Naive thymus-derived CD8-positive, alpha-beta T cell (primary cell): ENCODE measurements around the gene NEDD4L. TPM values are rescaled to one million over a fixed set of nuclear protein-coding genes. Genes with fewer than 3 reads are reported as not detected.

Experiments used
- ATAC-seq, 2 donors: fragments of 150-1000 bp; cut with Tn5 transposase in 1 of 2; sonication (Bioruptor Pico), chemical (Tn5 transposase) in 1 of 2; 1 replicate in 1 of 2; 2 replicates in 1 of 2; pipeline ENCODE4 v1.10.0; 2021; ENCODE audit warnings: mild to moderate bottlenecking in 2 of 2, moderate library complexity in 2 of 2
- POLR2A ChIA-PET: fragments of 350-600 bp; sonication (Branson Sonifier 250); formaldehyde crosslinking; loops from one replicate; lab custom pipeline; 2021; ENCODE audit warnings: antibody characterized with exemption; lab: Charles Lee
- DNase-seq, 10 donors: peaks; one replicate each; pipeline versions ENCODE4 v3.0.0 to v3.0.0-alpha.2; 2020 to 2022
- H3K27ac Mint-ChIP-seq, 10 donors: one replicate each; pipeline ENCODE4 v1.8.0; 2020 to 2022; ENCODE audit warnings: mild to moderate bottlenecking in 10 of 10, mixed read lengths in 10 of 10, moderate library complexity in 4 of 10, inconsistent platforms in 1 of 10
- H3K27me3 Mint-ChIP-seq, 5 donors: one replicate each; pipeline ENCODE4 v1.8.0; 2021 to 2022; ENCODE audit warnings: mixed read lengths in 5 of 5
- H3K36me3 Mint-ChIP-seq, 3 donors: one replicate each; pipeline ENCODE4 v1.8.0; 2020 to 2022; ENCODE audit warnings: mixed read lengths in 3 of 3, mild to moderate bottlenecking in 2 of 3, inconsistent platforms in 1 of 3
- H3K4me1 Mint-ChIP-seq, 4 donors: one replicate each; pipeline ENCODE4 v1.8.0; 2021 to 2022; ENCODE audit warnings: mixed read lengths in 4 of 4
- H3K4me3 Mint-ChIP-seq, 10 donors: one replicate each; pipeline ENCODE4 v1.8.0; 2020 to 2022; ENCODE audit warnings: mild to moderate bottlenecking in 10 of 10, mixed read lengths in 10 of 10, moderate library complexity in 6 of 10, inconsistent platforms in 1 of 10
- H3K9me3 Mint-ChIP-seq, 9 donors: one replicate each; pipeline ENCODE4 v1.8.0; 2020 to 2022; ENCODE audit warnings: mixed read lengths in 9 of 9, mild to moderate bottlenecking in 3 of 9, inconsistent platforms in 1 of 9, moderate library complexity in 1 of 9
- polyA plus RNA-seq, 3 donors: library from polyadenylated mRNA; unstranded; fragments of 300-500 nt; fragmentation: Illumina TruSeq; gene quantifications; one replicate each; pipeline ENCODE4 v1.2.3, GENCODE V29; 2021
- total RNA-seq, 8 experiments: library from RNA in 2 of 8; stranded (reverse) in 2 of 8; gene quantifications; one replicate each; pipeline ENCODE4 v1.2.3 and lab custom pipeline; 2021 to 2026

The NEDD4L gene
- total and polyA plus RNA-seq, 5 experiments from 2014 or later, result 1.5 to 6.5 (median 3.5) TPM

DNA sequence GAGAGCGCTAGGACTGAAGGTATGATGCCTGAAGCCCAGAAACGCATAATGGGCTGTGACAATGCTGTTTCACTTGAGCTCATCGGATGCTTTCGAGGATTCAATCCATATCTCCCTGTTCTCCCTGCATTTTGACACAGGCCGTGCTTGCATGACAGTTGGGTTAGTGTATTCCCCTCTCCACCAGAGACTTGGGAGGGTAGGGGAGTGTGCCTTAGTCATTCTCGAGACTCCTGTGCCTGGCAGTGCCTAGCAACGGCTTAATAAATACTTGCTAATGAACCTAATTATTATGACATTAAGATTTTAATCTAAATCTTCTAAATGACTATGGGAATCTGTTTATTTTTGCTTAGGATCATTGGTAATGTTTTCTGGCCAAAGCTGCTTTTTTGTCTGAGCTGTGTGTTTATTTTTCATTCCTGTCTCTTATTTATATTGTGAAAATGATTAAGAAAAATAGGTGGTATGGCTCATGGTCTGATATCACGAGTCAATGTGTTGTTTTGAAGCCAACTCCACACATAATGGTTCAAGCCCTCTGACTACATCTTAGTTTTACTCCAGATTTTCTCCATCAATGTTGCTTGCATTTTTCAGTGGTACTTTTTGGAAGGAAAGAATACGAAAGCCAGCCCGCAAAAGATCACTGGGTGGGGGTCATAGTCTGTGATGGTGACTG lies 61.3 kb downstream of the NEDD4L start:
- POLR2A ChIA-PET, result no interaction called here
- peaks cover 2 to 21% (median 14%) of the 10 kb centered on the region in 5 donors for H3K27me3 Mint-ChIP-seq
- no peak overlapping the region for H3K27ac Mint-ChIP-seq
- H3K36me3 Mint-ChIP-seq, result no peaks in the 10 kb centered on the region
- no peak for DNase-seq
- ATAC-seq, result no peak
- peaks cover 0 to 12% (median 5%) of the 10 kb centered on the region in 4 donors for H3K4me1 Mint-ChIP-seq
- no peaks in the 10 kb centered on the region for H3K9me3 Mint-ChIP-seq
- no peak overlapping the region for H3K4me3 Mint-ChIP-seq

DNA sequence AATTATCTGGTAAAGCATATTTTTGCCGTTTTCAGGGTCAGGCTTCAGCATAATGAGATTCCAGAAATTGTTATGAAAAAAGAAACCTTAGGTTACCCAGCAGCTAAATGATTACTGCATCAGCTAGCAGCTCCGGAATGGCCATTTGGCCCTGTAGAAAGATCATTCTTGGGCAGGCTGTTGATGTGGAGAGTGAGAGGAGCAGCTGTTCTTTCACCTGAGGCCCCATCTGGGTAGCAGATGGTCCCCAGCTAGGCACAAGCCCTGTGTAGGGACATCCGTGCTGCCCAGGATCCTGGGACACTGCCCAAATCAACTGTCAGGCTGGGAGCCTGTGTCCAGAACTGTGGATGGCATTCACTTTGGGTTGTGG lies 61.8 kb downstream of the NEDD4L start:
- Mint-ChIP-seq H3K27me3 (peaks cover 2 to 21% (median 14%) of the 10 kb centered on the region in 5 donors), H3K36me3 (no peaks in the 10 kb centered on the region), H3K4me1 (peaks cover 0 to 12% (median 5%) of the 10 kb centered on the region in 4 donors), H3K4me3 (no peak overlapping the region), H3K9me3 (no peaks in the 10 kb centered on the region), H3K27ac (no peak overlapping the region)
- POLR2A ChIA-PET, result no interaction called here
- no peak for ATAC-seq
- DNase-seq, result no peak

DNA sequence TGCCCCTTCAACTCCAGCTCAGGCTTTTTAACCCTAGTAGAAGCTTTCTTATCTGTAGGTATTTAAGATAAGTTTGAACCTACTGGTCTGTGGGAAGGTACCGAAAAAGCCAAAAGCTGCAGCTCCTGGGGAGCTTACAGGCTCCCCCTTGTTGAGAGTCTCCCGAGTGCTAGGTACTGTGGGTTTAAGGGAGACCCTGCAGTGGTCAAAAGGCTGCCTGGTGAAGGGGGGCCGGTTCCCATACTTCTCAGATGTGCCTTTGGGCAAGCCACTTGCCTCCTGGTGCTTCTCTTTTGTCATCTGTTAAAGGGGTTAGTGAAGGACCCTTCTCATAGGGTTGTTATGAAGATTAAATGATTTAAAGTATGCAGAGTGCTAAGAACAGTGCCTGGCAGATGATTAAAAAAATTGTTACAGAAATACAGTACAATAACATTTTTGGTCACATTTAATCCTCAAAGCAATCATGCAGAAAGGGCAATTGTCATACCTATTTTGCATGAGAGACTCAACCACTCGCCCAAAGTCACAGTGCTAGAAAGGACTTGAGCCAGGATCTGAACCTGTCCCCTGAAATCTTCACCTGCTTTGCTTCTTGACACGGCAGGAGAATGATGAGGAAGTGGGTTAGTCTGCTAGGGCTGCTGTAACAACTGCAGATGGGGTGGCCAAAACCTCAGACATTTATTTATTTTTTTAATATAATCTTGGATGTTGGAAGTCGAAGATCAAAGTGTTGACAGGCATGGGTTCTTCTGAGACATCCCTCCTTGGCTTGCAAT lies 62.5 kb downstream of the NEDD4L start:
- POLR2A ChIA-PET, result no interaction called here
- no peak overlapping the region for H3K4me3 Mint-ChIP-seq
- peaks cover 2 to 21% (median 14%) of the 10 kb centered on the region in 5 donors for H3K27me3 Mint-ChIP-seq
- peaks cover 0 to 12% (median 5%) of the 10 kb centered on the region in 4 donors for H3K4me1 Mint-ChIP-seq
- H3K9me3 Mint-ChIP-seq, result no peaks in the 10 kb centered on the region
- DNase-seq, result no peak
- no peak overlapping the region for H3K27ac Mint-ChIP-seq
- no peaks in the 10 kb centered on the region for H3K36me3 Mint-ChIP-seq
- ATAC-seq, result no peak

DNA sequence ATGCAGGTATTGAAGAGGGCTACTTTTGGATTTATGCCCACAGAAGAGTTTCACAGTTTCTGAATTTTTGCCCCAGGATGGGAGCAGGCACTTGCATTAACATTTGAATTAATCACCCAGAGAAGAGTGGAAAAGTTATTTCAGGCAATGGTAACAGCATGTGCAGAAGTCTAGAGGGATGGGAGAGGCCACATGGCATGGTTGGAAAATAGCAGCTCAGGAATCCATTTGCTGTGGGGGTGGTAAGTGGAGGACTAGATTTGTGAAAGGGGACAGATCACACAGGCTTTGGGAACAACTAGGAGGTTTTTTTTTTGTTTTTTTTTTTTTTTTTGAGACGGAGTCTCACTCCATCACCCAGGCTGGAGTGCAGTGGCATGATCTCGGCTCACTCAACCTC lies 65.2 kb downstream of the NEDD4L start:
- Mint-ChIP-seq H3K4me3 (no peak overlapping the region), H3K27ac (no peak overlapping the region), H3K36me3 (no peaks in the 10 kb centered on the region), H3K4me1 (peaks cover 3 to 10% (median 4%) of the 10 kb centered on the region in 4 donors), H3K9me3 (no peaks in the 10 kb centered on the region), H3K27me3 (peaks cover under 1 to 14% (median 7%) of the 10 kb centered on the region in 5 donors)
- ATAC-seq, result no peak
- POLR2A ChIA-PET, result no interaction called here
- DNase-seq, result no peak

DNA sequence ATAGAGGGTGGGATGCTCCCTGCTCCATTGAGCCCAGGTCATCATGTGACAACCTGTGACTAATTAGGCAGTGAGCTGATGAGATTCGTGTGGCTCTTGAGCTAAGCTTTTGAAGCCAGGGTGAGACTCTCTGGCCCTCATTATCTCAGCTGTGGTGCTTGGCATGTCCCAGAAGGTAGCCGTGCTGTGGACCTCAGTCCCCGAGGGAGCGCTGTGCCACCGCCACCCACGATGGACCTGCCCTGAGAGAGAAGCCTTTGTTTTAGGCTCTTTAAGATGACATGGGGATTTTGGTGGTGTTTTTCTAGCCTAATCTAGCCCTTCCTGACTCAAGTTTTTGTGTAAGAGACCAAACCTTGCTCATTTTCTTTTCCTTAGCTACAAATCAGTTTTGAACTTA lies 66.4 kb downstream of the NEDD4L start:
- ATAC-seq (no peak), DNase-seq (no peak)
- no peak overlapping the region for H3K4me3 Mint-ChIP-seq
- peaks cover 0 to 10% (median 2%) of the 10 kb centered on the region in 5 donors for H3K27me3 Mint-ChIP-seq
- no peaks in the 10 kb centered on the region for H3K9me3 Mint-ChIP-seq
- POLR2A ChIA-PET, result no interaction called here
- no peaks in the 10 kb centered on the region for H3K36me3 Mint-ChIP-seq
- H3K27ac Mint-ChIP-seq, result no peak overlapping the region
- peaks cover 3 to 9% (median 4%) of the 10 kb centered on the region in 4 donors for H3K4me1 Mint-ChIP-seq

DNA sequence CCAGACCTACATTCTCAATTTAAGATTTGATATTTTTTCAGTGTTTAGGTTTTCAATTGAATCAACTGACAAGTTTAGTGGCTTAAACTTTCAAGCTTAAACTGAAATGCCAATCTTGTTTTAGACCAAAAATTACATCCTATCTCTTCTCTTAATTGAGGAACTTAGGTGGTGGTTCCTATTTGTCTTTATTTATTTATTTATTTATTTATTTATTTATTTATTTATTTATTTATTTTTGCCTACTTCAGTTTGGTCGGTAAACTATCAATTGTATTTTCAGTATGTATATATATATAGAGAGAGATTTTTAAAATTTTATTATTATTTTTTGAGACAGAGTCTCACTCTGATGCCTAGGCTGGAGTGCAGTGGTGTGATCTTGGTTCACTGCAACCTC lies 68.1 kb downstream of the NEDD4L start:
- Mint-ChIP-seq H3K27ac (no peak overlapping the region), H3K27me3 (peaks cover 0 to 10% (median 2%) of the 10 kb centered on the region in 5 donors), H3K9me3 (no peaks in the 10 kb centered on the region), H3K4me1 (peaks cover 3 to 9% (median 4%) of the 10 kb centered on the region in 4 donors), H3K36me3 (no peaks in the 10 kb centered on the region), H3K4me3 (no peak overlapping the region)
- DNase-seq (no peak), ATAC-seq (no peak)
- POLR2A ChIA-PET, result no interaction called here

DNA sequence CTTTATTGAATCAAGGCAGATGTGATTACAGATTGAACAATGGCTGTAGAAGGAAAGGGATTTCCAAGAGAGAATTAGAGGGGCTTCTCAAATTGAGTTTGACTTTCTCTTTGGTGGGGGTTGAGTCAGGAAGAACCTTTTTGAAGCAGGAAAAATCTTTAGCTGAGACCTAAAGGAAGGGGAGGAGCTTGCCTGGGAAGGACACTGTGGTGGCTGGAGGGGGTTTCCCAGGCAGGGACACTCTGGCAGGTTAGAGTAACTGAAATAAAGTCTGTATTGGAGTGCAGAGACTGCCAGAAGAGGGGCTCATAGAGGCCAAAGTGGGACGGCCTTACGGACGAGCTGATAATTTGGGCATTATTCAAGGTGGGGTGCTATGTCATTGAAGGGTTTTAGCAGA lies 69.3 kb downstream of the NEDD4L start:
- H3K9me3 Mint-ChIP-seq, result no peaks in the 10 kb centered on the region
- H3K36me3 Mint-ChIP-seq, result no peaks in the 10 kb centered on the region
- peaks cover 3 to 9% (median 4%) of the 10 kb centered on the region in 4 donors for H3K4me1 Mint-ChIP-seq
- no peak overlapping the region for H3K4me3 Mint-ChIP-seq
- POLR2A ChIA-PET, result no interaction called here
- H3K27me3 Mint-ChIP-seq, result peaks cover 0 to 10% (median 2%) of the 10 kb centered on the region in 5 donors
- no peak overlapping the region for H3K27ac Mint-ChIP-seq
- DNase-seq (no peak), ATAC-seq (no peak)

DNA sequence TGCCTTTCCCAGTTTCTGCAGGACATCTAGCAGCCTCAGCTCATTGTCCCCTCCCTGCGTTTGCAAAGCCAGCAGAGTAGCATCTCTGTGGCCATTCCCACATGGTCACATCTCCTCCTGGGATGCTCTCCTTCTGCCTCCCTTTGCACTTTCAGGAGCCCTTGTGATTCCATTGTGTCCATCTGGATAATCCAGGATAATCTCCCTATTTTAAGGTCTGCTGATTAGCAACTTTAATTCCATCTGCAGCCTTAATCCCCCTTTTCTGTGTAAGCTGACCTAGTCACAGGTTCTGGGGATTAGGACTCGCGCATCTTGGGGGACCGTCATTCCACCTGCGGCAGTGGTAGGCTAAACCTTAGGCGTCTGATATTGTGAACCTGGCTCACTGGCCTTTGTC lies 70.7 kb downstream of the NEDD4L start:
- DNase-seq (no peak), ATAC-seq (no peak)
- Mint-ChIP-seq H3K4me1 (peaks cover 3 to 9% (median 4%) of the 10 kb centered on the region in 4 donors), H3K9me3 (no peaks in the 10 kb centered on the region), H3K27me3 (peaks cover 0 to 6% (median 2%) of the 10 kb centered on the region in 5 donors), H3K4me3 (no peak overlapping the region), H3K27ac (no peak overlapping the region), H3K36me3 (no peaks in the 10 kb centered on the region)
- POLR2A ChIA-PET, result no interaction called here

DNA sequence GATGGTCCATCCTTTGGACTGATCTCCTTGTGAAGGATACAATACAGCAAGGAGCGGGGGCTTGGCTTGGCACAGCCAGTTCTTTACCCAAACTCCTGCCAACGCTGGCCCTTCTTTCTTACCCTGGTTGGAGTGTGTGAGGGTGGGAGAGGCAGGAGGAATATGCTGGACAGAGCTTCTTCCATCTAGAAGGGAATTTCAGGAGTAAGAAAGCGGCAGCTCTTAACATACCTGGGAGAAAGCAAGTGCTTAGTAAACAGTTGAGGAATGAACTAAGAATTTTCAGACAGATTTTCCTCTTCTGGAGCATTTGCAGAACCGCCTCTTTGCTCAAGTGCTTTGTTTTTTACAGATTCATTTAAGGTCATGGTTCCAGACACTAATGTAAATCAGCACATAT lies 72.8 kb downstream of the NEDD4L start:
- Mint-ChIP-seq H3K4me3 (no peak overlapping the region), H3K27ac (no peak overlapping the region), H3K27me3 (peaks cover 0 to 6% (median 0%) of the 10 kb centered on the region in 5 donors), H3K36me3 (no peaks in the 10 kb centered on the region), H3K9me3 (no peaks in the 10 kb centered on the region), H3K4me1 (peaks cover 3 to 9% (median 4%) of the 10 kb centered on the region in 4 donors)
- POLR2A ChIA-PET, result no interaction called here
- no peak for ATAC-seq
- no peak for DNase-seq

DNA sequence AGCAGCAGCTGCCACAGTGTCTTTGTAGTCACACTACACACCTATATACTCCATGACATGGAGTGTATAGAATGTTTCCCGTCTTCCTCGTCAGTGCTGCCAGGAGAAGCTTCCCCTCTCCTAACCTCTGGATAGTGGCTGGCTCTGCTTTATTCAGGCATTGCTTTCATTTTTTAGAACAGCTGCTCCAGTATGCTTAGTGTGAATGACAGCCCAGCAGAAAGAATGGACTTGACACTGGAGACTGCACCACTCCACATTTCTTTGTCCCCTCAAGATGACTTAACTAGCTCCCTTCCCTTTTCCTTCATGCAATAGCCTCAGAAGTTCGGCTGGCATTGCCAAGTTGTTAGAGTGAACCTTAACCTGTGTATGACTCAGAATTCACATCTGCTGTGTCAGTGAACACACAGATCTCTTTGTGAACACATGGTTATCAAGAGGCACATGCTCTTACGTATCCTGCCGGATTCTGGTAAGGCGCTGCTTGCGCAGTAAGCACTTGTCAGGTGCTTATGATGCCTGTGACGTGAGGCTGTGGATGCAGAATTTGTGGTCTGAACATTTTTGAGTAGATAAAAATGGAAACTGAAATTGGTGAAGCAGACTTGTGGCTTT lies 73.9 kb downstream of the NEDD4L start:
- no peak overlapping the region for H3K4me3 Mint-ChIP-seq
- POLR2A ChIA-PET, result no interaction called here

DNA sequence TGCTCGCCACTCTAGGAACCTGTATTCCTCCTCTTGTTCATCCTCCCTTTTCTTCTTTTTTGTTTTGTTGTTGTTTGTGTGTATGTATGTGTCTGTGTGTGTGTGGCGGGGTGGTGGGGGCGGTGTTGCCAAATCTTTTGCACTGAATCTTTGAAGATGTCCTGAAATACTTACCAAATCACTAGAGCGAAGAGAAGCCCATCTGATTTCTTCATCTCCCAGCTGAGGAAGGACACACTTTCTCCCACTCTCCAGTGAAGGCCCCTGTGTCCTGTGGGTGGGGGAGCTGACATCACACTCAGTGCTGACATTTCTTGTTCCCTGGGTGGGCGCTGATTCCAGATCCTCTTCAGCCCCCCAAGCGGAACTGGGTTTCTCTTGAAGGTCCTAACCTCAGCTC lies 74.5 kb downstream of the NEDD4L start:
- DNase-seq (no peak), ATAC-seq (no peak)
- Mint-ChIP-seq H3K27me3 (peaks cover 0 to 6% (median 0%) of the 10 kb centered on the region in 5 donors), H3K36me3 (no peaks in the 10 kb centered on the region), H3K4me3 (no peak overlapping the region), H3K4me1 (peaks cover 0 to 3% (median 0%) of the 10 kb centered on the region in 4 donors), H3K9me3 (no peaks in the 10 kb centered on the region), H3K27ac (peak overlapping the region in 1 of 10 donors; percentile 58)
- POLR2A ChIA-PET, result no interaction called here

More for the DNA sequence above, 73.9 kb downstream of the NEDD4L start:
- no peak for DNase-seq
- H3K9me3 Mint-ChIP-seq, result no peaks in the 10 kb centered on the region
- peaks cover 3 to 9% (median 4%) of the 10 kb centered on the region in 4 donors for H3K4me1 Mint-ChIP-seq
- peak overlapping the region in 2 of 10 donors; percentile 39 to 60 for H3K27ac Mint-ChIP-seq
- no peak for ATAC-seq
- H3K36me3 Mint-ChIP-seq, result no peaks in the 10 kb centered on the region
- H3K27me3 Mint-ChIP-seq, result peaks cover 0 to 6% (median 0%) of the 10 kb centered on the region in 5 donors

DNA sequence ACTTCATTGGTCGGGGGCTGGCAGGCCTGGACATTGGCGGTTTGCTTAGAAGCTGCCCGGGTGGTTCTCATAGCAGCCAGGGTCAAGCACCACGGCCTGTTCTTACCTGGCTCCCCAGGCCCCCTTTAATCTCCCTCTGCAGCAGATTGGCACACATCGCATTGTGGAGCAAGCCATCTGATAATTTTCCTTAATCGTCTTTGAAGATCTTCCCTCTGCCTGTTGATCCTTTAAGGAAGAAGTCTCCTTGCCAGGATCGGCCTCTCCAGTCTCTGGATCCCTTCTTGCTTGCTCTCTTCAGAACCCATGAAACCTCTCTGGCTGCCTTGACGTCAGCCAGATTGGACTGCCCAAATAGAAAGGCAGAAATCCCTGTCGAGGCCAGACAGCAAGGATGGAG lies 75.8 kb downstream of the NEDD4L start:
- H3K4me3 Mint-ChIP-seq, result no peak overlapping the region
- DNase-seq (no peak), ATAC-seq (no peak)
- H3K27ac Mint-ChIP-seq, result no peak overlapping the region
- H3K36me3 Mint-ChIP-seq, result no peaks in the 10 kb centered on the region
- H3K9me3 Mint-ChIP-seq, result no peaks in the 10 kb centered on the region
- POLR2A ChIA-PET, result no interaction called here
- peaks cover 4 to 11% (median 4%) of the 10 kb centered on the region in 4 donors for H3K4me1 Mint-ChIP-seq
- peaks cover 0 to 4% (median 2%) of the 10 kb centered on the region in 5 donors for H3K27me3 Mint-ChIP-seq

DNA sequence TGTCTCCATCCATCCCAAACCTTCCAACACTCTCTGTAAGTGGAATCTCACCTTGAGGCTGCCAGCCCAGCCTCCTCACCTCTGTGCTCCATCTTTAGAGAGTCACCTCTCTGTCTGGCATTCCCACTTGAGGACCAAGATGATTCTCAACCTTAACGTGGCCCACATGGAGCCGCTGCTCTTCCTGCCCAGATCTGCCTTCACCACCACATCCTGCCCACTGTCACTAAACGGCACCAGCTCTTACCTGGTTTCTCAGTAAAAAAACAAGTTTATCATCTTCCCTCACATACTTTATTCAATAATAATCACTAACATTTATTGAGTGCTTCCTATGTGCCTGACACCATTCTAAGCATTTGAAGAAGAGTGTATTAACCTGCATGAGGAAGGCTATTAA lies 80.4 kb downstream of the NEDD4L start:
- Mint-ChIP-seq H3K9me3 (no peaks in the 10 kb centered on the region), H3K36me3 (no peaks in the 10 kb centered on the region), H3K4me1 (peaks cover 4 to 12% (median 4%) of the 10 kb centered on the region in 4 donors), H3K27ac (peak overlapping the region in 5 of 10 donors; percentile 0 to 75 (median 30)), H3K4me3 (peak overlapping the region in 5 of 10 donors; percentile 0 to 65 (median 4)), H3K27me3 (peaks cover 0 to 3% (median 0%) of the 10 kb centered on the region in 5 donors)
- POLR2A ChIA-PET, result no interaction called here
- ATAC-seq, result peak in 1 of 2 donors; percentile 58
- no peak for DNase-seq
